HT1080 (cell line): ENCODE data around the gene CEP192. TPM values are rescaled to one million over a fixed set of nuclear protein-coding genes. Genes with fewer than 3 reads are reported as not detected.

Experiments used
- DNase-seq: peaks from one replicate; pipeline ENCODE4 v3.0.0-alpha.2; 2015; ENCODE audit warnings: low read depth
- total RNA-seq: library from RNA; depleted of rRNA; stranded (reverse); fragments of >200 nt; shearing (Covaris generic); gene quantifications from 2 replicates; pipeline ENCODE4 v1.2.3, GENCODE V29; 2014; rRNA removed

Gene CEP192
- total RNA-seq, 1 experiment from 2014 or later = 22.9 TPM

DNA sequence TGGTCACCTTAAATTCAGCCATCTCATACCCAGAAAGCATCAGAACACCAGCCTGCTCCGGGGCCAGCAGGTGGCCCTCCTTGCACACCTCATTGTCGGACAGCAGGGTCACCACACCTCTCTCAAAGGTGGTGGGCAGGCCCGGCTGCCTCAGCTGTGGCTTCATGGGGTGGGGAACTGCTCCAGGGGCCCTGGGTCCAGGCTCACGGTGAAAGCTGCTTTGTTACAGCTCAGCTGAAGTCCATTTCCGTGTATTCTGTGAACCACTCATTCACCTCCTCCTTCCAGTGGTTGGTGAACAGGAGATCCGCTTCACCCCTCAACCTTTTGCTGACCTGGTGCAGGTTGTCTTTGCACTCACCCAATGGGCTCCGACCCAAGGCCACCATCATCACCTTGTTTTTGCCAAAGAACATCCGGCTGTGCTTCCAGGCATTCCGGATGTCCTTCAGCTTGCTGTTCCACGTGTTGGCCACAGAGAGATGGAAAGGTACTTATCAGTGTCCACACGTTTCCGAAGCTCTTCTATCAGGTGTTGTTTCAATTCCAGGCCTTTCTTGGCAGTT is 148.8 kb downstream of the CEP192 start:
- DNase-seq = no peak

GRCh38 chr18:13141209-13141608 is 150.0 kb downstream of the CEP192 start:
- no peak for DNase-seq

- no peak for DNase-seq
These were observed 154.6 kb downstream of the CEP192 start for GRCh38 chr18:13145636-13146190.

GRCh38 chr18:13147130-13147529 is 156.0 kb downstream of the CEP192 start:
- no peak for DNase-seq

DNA sequence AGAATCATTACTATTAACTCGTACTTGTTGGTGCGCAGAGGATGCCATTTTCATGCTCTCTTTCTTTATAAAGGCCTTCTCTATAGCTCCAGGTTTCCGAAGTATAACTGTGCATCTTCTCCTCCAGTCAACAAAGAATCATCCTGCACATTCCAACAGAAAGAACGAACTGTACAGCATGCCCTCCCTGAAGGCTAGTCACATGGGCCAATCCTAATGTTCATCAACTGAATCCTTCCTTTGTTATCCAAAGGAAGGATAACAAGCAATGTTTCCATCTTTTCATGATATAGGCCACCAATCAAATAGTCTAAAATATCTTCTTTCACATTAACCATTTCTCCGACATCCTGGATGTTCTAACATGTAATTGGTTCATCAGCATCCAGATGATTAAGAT is 160.5 kb downstream of the CEP192 start:
- no peak for DNase-seq

- no peak for DNase-seq
These were observed 167.3 kb downstream of the CEP192 start for GRCh38 chr18:13158428-13158827.

DNA sequence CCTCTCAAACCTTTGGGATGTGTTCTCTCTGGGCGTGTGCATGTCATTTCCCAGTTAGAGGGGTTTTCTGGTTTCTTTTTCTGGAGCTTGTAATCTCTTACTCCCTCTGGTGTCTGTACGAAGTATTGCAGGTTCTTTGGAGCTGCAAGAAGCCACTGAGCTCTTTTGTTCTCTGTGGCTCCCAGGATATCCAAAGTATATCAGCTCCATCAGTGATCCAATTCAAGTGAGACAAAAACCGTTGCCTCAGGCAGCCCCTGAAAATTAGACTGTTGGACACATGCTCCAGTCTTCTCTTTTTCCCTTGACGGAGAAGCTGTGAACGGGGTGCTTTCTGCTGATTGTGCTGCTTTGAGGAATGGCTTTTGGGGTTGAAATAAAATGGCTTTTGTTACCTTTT is 168.4 kb downstream of the CEP192 start:
- DNase-seq = peak; percentile 69

- DNase-seq = no peak
These were observed 170.2 kb downstream of the CEP192 start for GRCh38 chr18:13161276-13161899.

- no peak for DNase-seq
These were observed 172.2 kb downstream of the CEP192 start for GRCh38 chr18:13163167-13163927.

DNA sequence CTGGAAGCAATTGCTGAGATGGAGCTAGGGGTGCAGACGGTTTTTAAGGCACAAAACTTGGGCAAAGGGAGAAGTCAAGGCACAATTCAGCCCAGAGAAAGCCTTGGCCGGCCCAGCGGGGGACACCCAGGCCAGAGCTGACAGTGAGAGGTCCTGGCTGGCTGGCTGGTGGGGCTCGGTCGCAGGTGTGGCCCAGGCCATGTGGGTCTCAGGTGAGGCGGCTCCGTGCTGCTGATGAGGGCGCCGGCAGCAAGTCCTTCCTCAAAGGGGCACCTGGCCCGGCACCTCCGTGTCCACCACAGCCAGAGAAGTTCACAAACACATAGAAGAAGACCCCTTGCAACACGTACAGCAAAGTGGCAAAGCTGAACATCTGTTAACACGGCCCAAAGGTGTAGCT is 173.2 kb downstream of the CEP192 start:
- no peak for DNase-seq

GRCh38 chr18:13165636-13166423 is 174.7 kb downstream of the CEP192 start:
- DNase-seq = no peak

- no peak for DNase-seq
These were observed 182.5 kb downstream of the CEP192 start for GRCh38 chr18:13173578-13174145.

Other genes starting within 250 kb of the CEP192 start
- 35.1 and 35.3 TPM in 2 replicates for gene PTPN2, start 107.1 kb upstream of the CEP192 start, total RNA-seq
- 43.6 and 64.8 TPM in 2 replicates for gene SEH1L, start 43.4 kb upstream of the CEP192 start, total RNA-seq
- not detected in 2 replicates for gene LDLRAD4, start 227.4 kb downstream of the CEP192 start, total RNA-seq